K562 (cell line): ENCODE results near the gene CCNB1. TPM values are rescaled to one million over a fixed set of nuclear protein-coding genes. Genes with fewer than 3 reads are reported as not detected.

ENCODE experiments used
- ATAC-seq: fragments of 200-7000 bp; cut with Tn5 transposase; 3 replicates; pipeline ENCODE4 v1.9.1; 2020; ENCODE audit warnings: moderate library complexity
- BruUV-seq: library from RNA; stranded (reverse); fragments of 400-500 nt; replicated peaks from 2 replicates; lab custom pipeline; 2021; lab: Mats Ljungman, UMichigan
- CTCF ChIA-PET: fragments of 300-600 bp; formaldehyde crosslinking; extraction: SDS; loops from one replicate; lab custom pipeline; 2021; ENCODE audit warnings: low intra/inter-chr PET ratio; lab: Yijun Ruan, JAX
- POLR2A ChIA-PET: fragments of 300-600, 350-650 bp; sonication (Branson Sonifier 250); formaldehyde crosslinking; extraction: SDS; loops from one replicate; lab custom pipeline; 2021; ENCODE audit warnings: antibody characterized with exemption, inconsistent platforms; lab: Yijun Ruan, JAX
- DNase-seq, 4 experiments: peaks; one replicate each; pipeline versions ENCODE4 v3.0.0 to v3.0.0-alpha.2; 2011 to 2018; ENCODE audit warnings: low spot score in 3 of 4, mixed read lengths in 3 of 4; ENCODE audit errors: extremely low read depth in 1 of 4
- FAIRE-seq: peaks from 2 replicates; lab custom pipeline; 2011; peaks lifted over from hg19 to GRCh38; lab: Jason Lieb, UNC
- H2AFZ ChIP-seq: 2 replicates; pipeline ENCODE4 v1.6.0; 2011; ENCODE audit warnings: low read depth, low read length, control low read depth, inconsistent platforms
- H3K27ac ChIP-seq: fragments of 200-600 bp; 3 replicates; pipeline ENCODE4 v1.8.0; 2011; ENCODE audit warnings: low read depth, mild to moderate bottlenecking, control low read depth, inconsistent platforms, low read length, moderate library complexity, mixed read lengths; ENCODE audit errors: extremely low read depth
- H3K27me3 ChIP-seq, 2 experiments: fragments of 300-600 bp in 1 of 2; 2 replicates in 1 of 2; 3 replicates in 1 of 2; pipeline versions ENCODE4 v1.6.0 to v1.8.0; 2011; ENCODE audit warnings: inconsistent platforms in 2 of 2, low read length in 2 of 2, mild to moderate bottlenecking in 1 of 2, mixed read lengths in 1 of 2, moderate library complexity in 1 of 2; ENCODE audit not compliant: control insufficient read depth in 2 of 2, insufficient read depth in 2 of 2
- H3K36me3 ChIP-seq: fragments of 300-600 bp; 3 replicates; pipeline ENCODE4 v1.8.0; 2011; ENCODE audit warnings: mild to moderate bottlenecking, low read length, inconsistent platforms; ENCODE audit not compliant: control insufficient read depth, insufficient read depth
- H3K4me1 ChIP-seq, 2 experiments: fragments of 200-600 bp in 1 of 2; replicated peaks in 1 of 2; 2 replicates in 1 of 2; 3 replicates in 1 of 2; pipeline versions ENCODE4 v1.5.1 to v1.8.0; 2011; ENCODE audit warnings: inconsistent platforms in 2 of 2, low read length in 2 of 2, mild to moderate bottlenecking in 1 of 2, mixed read lengths in 1 of 2, moderate library complexity in 1 of 2; ENCODE audit not compliant: control insufficient read depth in 2 of 2, insufficient read depth in 2 of 2
- H3K4me2 ChIP-seq: 2 replicates; pipeline ENCODE4 v1.6.1; 2011; ENCODE audit warnings: low read length, control low read depth, inconsistent platforms, mixed read lengths; ENCODE audit not compliant: insufficient read depth
- H3K4me3 ChIP-seq: fragments of 200-600 bp; sonication (generic), shearing (Covaris generic); 2 replicates; pipeline ENCODE4 v1.5.1; 2016; ENCODE audit warnings: control low read depth, inconsistent platforms
- H3K79me2 ChIP-seq: fragments of 200-600 bp; 3 replicates; pipeline ENCODE4 v1.8.0; 2011; ENCODE audit warnings: low read length, inconsistent platforms; ENCODE audit not compliant: control insufficient read depth, insufficient read depth
- H3K9ac ChIP-seq, 2 experiments: 2 replicates each; pipeline versions ENCODE4 v1.6.0 to v1.6.1; 2011; ENCODE audit warnings: low read depth in 2 of 2, low read length in 2 of 2, control low read depth in 1 of 2, inconsistent platforms in 1 of 2, mild to moderate bottlenecking in 1 of 2, mixed read lengths in 1 of 2; ENCODE audit not compliant: insufficient read depth in 1 of 2
- H3K9me1 ChIP-seq: one replicate; pipeline ENCODE4 v1.6.0; 2011; ENCODE audit warnings: inconsistent platforms, mild to moderate bottlenecking, low read length, moderate library complexity; ENCODE audit not compliant: control insufficient read depth, insufficient read depth
- H3K9me3 ChIP-seq: replicated peaks from 2 replicates; pipeline ENCODE4 v1.5.1; 2011; ENCODE audit warnings: low read depth, low read length, inconsistent platforms; ENCODE audit not compliant: control insufficient read depth, insufficient read depth
- H4K20me1 ChIP-seq: replicated peaks from 2 replicates; pipeline ENCODE4 v1.6.1; 2011; ENCODE audit warnings: low read length, inconsistent platforms, mixed read lengths; ENCODE audit not compliant: control insufficient read depth, insufficient read depth
- CHD4 ChIP-seq: fragments of 200-600 bp; sonication (generic); IDR thresholded peaks from 3 replicates; pipeline ENCODE4 v1.6.1; 2012; ENCODE audit warnings: low read depth, mild to moderate bottlenecking, mixed read lengths, low read length, inconsistent platforms; ENCODE audit not compliant: insufficient read depth, insufficient replicate concordance, poor library complexity, severe bottlenecking
- GABPA ChIP-seq: fragments of 200-800 bp; sonication (Bioruptor generic); conservative IDR thresholded peaks from 2 replicates; pipeline ENCODE4 v1.6.1; 2016; ENCODE audit warnings: low read depth, missing genetic modification characterization, missing compliant biosample characterization
- MAFF ChIP-seq: IDR thresholded peaks from 2 replicates; pipeline ENCODE4 v1.6.1; 2012; ENCODE audit warnings: low read length, improper control_type of control experiment
- MIER1 ChIP-seq: fragments of 450-650 bp; IDR thresholded peaks from 2 replicates; pipeline ENCODE4 v1.6.1; 2016; ENCODE audit warnings: antibody characterized with exemption, mild to moderate bottlenecking, low read depth
- TAF15 ChIP-seq: fragments of 200-400 bp; formaldehyde crosslinking; IDR thresholded peaks from 2 replicates; pipeline ENCODE4 v1.6.1; 2017; ENCODE audit warnings: mild to moderate bottlenecking, low read depth, low read length, moderate library complexity
- THRA ChIP-seq: fragments of 450-650 bp; IDR thresholded peaks from 2 replicates; pipeline ENCODE4 v1.6.1; 2017; ENCODE audit warnings: mild to moderate bottlenecking, moderate library complexity
- YY1 ChIP-seq, 3 experiments: IDR thresholded peaks; 2 replicates each; pipeline ENCODE4 v1.6.1; 2011; ENCODE audit warnings: low read length in 2 of 3, mild to moderate bottlenecking in 2 of 3, moderate library complexity in 2 of 3, borderline replicate concordance in 1 of 3, control low read depth in 1 of 3, low read depth in 1 of 3; ENCODE audit not compliant: insufficient read depth in 3 of 3, insufficient replicate concordance in 2 of 3, control insufficient read depth in 1 of 3, insufficient read length in 1 of 3; ENCODE audit errors: extremely low read depth in 1 of 3
- ZNF398 ChIP-seq: fragments of 250-450 bp; sonication (Bioruptor Pico); IDR thresholded peaks from 2 replicates; pipeline ENCODE4 v1.8.0; 2021; ENCODE audit warnings: moderate library complexity, mild to moderate bottlenecking, inconsistent platforms
- WGBS: fragments of 100-300 bp; shearing (Covaris generic); methylation state at CpG from one replicate; pipeline ENCODE4 v1.1.6; 2016; ENCODE audit warnings: low coverage, mixed read lengths; ENCODE audit not compliant: insufficient coverage; ENCODE audit errors: missing lambda C conversion rate; 5-methylcytosine and 5-hydroxymethylcytosine counted together
- in situ Hi-C: fragments of 300-500 bp; cut with MboI; formaldehyde crosslinking; loops from 4 replicates; pipeline ENCODE4 v1.15.0; 2018; ENCODE audit warnings: inconsistent platforms, mixed read lengths
- intact Hi-C: fragments of 100-400 bp; cut with micrococcal nuclease; formaldehyde crosslinking; loops from 2 replicates; pipeline ENCODE4 v1.14.2; 2022
- polyA plus RNA-seq, 8 experiments: library from polyadenylated mRNA; depleted of rRNA in 4 of 8; stranded (reverse) in 5 of 8; unstranded in 3 of 8; fragments of >200 nt; fragmentation: Nextera tagmentation in 2 of 8; fragmentation: Illumina TruSeq in 1 of 8; extraction: Ambion mirVana in 2 of 8; extraction: Trizol in 1 of 8; gene quantifications; 2 replicates each; pipeline versions ENCODE4 v1.2.1 to v1.2.3, GENCODE V29; 2011 to 2014; ENCODE audit warnings: inconsistent platforms in 1 of 8, missing spikeins in 1 of 8
- total RNA-seq, 7 experiments: library from RNA; depleted of rRNA in 6 of 7; stranded (reverse); fragments of >200 nt in 6 of 7; fragmentation: Illumina TruSeq in 2 of 7; extraction: Trizol in 2 of 7; gene quantifications; 2 replicates each; pipeline versions ENCODE4 v1.2.1 to v1.2.3, GENCODE V29; 2011 to 2021; ENCODE audit warnings: low replicate concordance in 1 of 7

Gene CCNB1
- total and polyA plus RNA-seq, 9 of the 15 experiments (the other 6 are each of a cell fraction or from before 2014, with no cell fraction given) = 165 to 679 (median 271) TPM

GRCh38 chr5:69167929-69168328, 979 bp downstream of the CCNB1 start:
- H3K9me1 ChIP-seq = no peaks in the 10 kb centered on the region
- H3K4me3 ChIP-seq = peak overlapping the region; percentile 90
- H2AFZ ChIP-seq = 0 out of 2 replicates have a peak overlapping the region, but pooled peaks have one; percentile 91
- ATAC-seq (no peak), DNase-seq (peak in 1 of 4 experiments; percentile 11), FAIRE-seq (no peak)
- 6% methylated on average over 8 of the region's 8 CpGs for WGBS
- ChIA-PET POLR2A (interaction anchor here (0.6 to 2.6 kb wide), 5 partner anchors 9 to 76 kb away, joined by 3 to 12 read pairs (median 8); partner anchors contain the start of gene CENPH), CTCF (no interaction called here)
- peaks cover 48% of the 10 kb centered on the region for H3K79me2 ChIP-seq
- H3K4me2 ChIP-seq = peak overlapping the region; percentile 90
- peak overlapping the region; percentile 94 to 96; a peak in 3 of 4 replicates for H3K9ac ChIP-seq
- BruUV-seq = no TSS peak
- peaks cover 4 to 8% of the 10 kb centered on the region in 2 experiments; a peak in 4 of 5 replicates for H3K4me1 ChIP-seq
- intact Hi-C loops = loop anchor here (2.0 kb wide), 1 partner anchor 75 kb away; no protein-coding TSS in a partner anchor
- no peaks in the 10 kb centered on the region for H4K20me1 ChIP-seq
- H3K27me3 ChIP-seq = no peaks in the 10 kb centered on the region
- H3K27ac ChIP-seq = peak overlapping the region; percentile 94
- peaks cover 49% of the 10 kb centered on the region for H3K36me3 ChIP-seq
- in situ Hi-C loops = no loop called here
- H3K9me3 ChIP-seq = no peaks in the 10 kb centered on the region
- no peak for TF ChIP-seq THRA
- peak in 1 of 3 experiments; percentile 5 for TF ChIP-seq YY1 (IDR thresholded peaks at IDR 0.05; ENCODE audit: borderline replicate concordance in 1 of 3, control insufficient read depth in 1 of 3, extremely low read depth in 1 of 3, insufficient read depth in 3 of 3, insufficient read length in 1 of 3, insufficient replicate concordance in 2 of 3, low read depth in 1 of 3, low read length in 2 of 3)
- TF ChIP-seq ZNF398 = no peak
- no peak for TF ChIP-seq CHD4
- TF ChIP-seq MAFF = no peak
- no peak for TF ChIP-seq TAF15
- TF ChIP-seq GABPA (tag) = no peak
- no peak for TF ChIP-seq MIER1
